ENCODE data around the gene JARID2. TPM values are rescaled to one million over a fixed set of nuclear protein-coding genes. Genes with fewer than 3 reads are reported as not detected.
A peak's percentile ranks its signal among the peaks of the same experiment; 100 is the strongest.

JARID2 gene
- total and polyA plus RNA-seq, 7 donors: 1.8 to 7.8 (median 6.1) TPM

DNA sequence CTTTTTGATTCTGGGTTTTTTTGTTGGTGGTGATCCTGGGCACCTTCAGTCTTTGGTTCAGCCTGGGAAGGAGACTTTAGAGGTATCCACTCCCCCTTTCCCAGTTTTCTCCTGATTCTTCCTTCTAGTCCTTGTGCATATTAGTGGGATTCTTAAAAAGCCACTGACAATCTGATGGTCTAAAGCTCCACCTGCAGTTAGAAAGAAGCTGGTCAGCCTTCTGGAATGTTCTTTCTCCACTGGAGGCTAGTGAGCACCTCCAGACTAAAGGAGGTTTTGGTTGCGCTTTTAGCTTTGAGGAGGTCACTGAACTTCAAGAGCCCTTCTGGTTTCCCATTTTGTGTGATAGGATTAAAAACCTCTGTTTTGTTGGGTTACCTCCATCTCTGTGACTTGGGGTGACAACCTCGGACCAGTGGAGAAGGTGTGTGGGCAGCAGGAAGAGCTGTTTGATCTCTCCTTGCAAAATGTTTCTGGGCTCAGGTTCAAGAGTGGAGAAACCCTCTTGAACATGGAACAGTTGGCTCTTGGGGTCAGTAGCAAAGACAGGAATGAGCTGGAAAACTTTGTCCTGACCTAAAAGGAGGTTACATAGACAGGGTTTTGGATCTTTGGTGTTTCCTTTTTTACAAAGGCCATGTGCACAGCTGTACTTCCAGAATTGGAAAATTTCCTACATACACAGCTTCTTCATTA, 29.0 kb downstream of the JARID2 start:
- no peaks in the 10 kb centered on the region for H3K27me3 ChIP-seq
- intact Hi-C loops (cut with DNase I): no loop called here
- no peaks in the 10 kb centered on the region for H3K9me3 ChIP-seq
- H3K4me3 ChIP-seq: no peak overlapping the region
- H3K4me1 ChIP-seq: peaks cover 0 to 40% (median 36%) of the 10 kb centered on the region in 4 donors
- no peak for DNase-seq
- WGBS, 2 donors: 86 to 91% methylated on average over 2 of the region's 2 CpGs
- no peak overlapping the region for H3K27ac ChIP-seq
- H3K36me3 ChIP-seq: no peaks in the 10 kb centered on the region
- peak in 1 of 4 donors; percentile 8 for TF ChIP-seq POLR2AphosphoS5 (IDR thresholded peaks at IDR 0.05)
- TF ChIP-seq POLR2A (IDR thresholded peaks at IDR 0.05): no peak
- TF ChIP-seq, protein P1, sequence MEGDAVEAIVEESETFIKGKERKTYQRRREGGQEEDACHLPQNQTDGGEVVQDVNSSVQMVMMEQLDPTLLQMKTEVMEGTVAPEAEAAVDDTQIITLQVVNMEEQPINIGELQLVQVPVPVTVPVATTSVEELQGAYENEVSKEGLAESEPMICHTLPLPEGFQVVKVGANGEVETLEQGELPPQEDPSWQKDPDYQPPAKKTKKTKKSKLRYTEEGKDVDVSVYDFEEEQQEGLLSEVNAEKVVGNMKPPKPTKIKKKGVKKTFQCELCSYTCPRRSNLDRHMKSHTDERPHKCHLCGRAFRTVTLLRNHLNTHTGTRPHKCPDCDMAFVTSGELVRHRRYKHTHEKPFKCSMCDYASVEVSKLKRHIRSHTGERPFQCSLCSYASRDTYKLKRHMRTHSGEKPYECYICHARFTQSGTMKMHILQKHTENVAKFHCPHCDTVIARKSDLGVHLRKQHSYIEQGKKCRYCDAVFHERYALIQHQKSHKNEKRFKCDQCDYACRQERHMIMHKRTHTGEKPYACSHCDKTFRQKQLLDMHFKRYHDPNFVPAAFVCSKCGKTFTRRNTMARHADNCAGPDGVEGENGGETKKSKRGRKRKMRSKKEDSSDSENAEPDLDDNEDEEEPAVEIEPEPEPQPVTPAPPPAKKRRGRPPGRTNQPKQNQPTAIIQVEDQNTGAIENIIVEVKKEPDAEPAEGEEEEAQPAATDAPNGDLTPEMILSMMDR (IDR thresholded peaks at IDR 0.05): peak in 1 of 4 experiments; percentile 7

DNA sequence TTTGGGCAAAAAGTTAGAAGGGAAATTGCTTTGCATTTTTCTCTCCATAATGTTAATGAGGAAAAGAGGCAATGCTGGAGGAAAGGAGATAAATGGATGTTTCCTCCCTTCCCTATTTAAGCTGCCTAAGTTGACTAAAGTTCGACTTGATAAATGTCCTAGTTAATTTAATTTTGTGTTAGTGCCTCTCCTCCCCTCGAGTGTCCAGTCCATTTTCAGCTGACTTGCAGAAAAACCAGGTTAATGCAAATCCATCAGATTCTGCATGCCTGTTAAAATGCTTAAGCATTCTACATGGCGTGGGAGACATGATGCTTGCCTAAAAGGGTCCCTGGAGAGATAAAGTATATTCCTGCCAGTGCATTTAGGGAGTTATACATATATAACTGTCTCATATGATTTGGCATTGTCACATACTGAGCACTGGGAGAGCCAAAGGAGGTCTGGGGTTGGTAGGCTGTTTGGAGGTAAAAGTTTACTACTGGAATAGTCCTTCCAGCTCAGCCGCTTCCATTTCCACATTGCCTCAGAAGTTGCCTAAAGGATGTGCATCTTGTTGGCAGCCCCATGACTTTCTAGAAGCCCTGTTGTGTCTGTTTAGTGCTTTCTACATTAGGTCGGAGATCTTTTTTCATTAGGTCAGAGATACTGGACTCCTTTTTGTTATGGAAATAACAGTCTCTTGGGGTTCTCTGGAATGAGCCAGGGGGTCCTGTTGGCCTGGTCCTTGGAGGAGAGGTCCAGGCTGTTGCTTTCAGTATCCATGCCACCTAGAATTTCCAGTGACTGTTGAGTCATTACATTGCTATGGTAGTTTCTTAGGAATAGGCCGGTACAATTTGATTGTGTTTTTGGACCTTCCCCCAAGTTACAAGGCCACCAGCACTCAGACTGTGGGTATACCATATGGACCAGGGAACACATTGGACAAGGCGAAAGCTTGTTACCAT, 30.4 kb downstream of the JARID2 start:
- intact Hi-C loops (cut with DNase I): no loop called here
- 86 to 87% methylated on average over 7 of the region's 7 CpGs for WGBS, 2 donors
- peaks cover 0 to 49% (median 46%) of the 10 kb centered on the region in 4 donors for H3K4me1 ChIP-seq

DNA sequence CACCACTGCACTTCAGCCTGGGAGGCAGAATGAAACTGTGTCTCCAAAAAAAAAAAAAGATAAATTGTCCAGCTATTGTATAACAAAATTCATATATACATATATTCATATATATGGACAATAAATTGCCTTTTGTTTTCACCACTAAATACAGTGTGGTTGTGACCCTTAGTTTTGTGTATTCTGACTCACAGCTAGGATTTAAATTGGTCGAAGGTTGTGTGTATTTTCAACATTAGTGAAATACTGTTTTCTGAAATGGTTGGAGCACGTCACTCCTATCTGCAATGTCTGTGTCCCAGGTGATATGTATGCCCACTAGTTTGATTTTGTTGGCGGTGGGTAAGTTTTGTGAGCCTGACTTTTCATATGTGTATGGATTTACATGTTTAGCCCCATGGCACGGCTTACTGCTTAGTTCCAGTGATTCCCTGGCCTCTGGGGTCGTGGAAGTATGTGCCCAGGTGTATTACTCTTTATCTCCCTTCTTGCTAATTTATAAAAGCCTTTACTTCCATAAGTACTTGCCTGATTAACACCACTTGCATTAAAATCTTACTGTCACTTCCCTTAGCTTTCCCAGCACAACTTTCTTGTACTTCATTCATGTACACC, 33.3 kb downstream of the JARID2 start:
- DNase-seq: no peak
- no peak overlapping the region for H3K27ac ChIP-seq
- no peak for TF ChIP-seq POLR2A (IDR thresholded peaks at IDR 0.05)
- TF ChIP-seq, protein P1 (IDR thresholded peaks at IDR 0.05): no peak
- no peak for TF ChIP-seq POLR2AphosphoS5 (IDR thresholded peaks at IDR 0.05)
- TF ChIP-seq EP300 (IDR thresholded peaks at IDR 0.05): no peak
- H3K4me3 ChIP-seq: no peak overlapping the region
- no peaks in the 10 kb centered on the region for H3K36me3 ChIP-seq
- no peaks in the 10 kb centered on the region for H3K9me3 ChIP-seq
- intact Hi-C loops (cut with DNase I): no loop called here
- H3K27me3 ChIP-seq: no peaks in the 10 kb centered on the region
- H3K4me1 ChIP-seq: peaks cover 0 to 60% (median 57%) of the 10 kb centered on the region in 4 donors
- 23 to 69% methylated on average over 5 of the region's 5 CpGs for WGBS, 2 donors

More for the DNA sequence above, 30.4 kb downstream of the JARID2 start:
- H3K27me3 ChIP-seq: no peaks in the 10 kb centered on the region
- no peak overlapping the region for H3K4me3 ChIP-seq
- no peaks in the 10 kb centered on the region for H3K36me3 ChIP-seq
- no peak for DNase-seq
- no peaks in the 10 kb centered on the region for H3K9me3 ChIP-seq
- TF ChIP-seq EP300 (IDR thresholded peaks at IDR 0.05) (no peak), POLR2A (IDR thresholded peaks at IDR 0.05) (no peak), POLR2AphosphoS5 (IDR thresholded peaks at IDR 0.05) (no peak)
- TF ChIP-seq, protein P1 (IDR thresholded peaks at IDR 0.05): no peak
- no peak overlapping the region for H3K27ac ChIP-seq

DNA sequence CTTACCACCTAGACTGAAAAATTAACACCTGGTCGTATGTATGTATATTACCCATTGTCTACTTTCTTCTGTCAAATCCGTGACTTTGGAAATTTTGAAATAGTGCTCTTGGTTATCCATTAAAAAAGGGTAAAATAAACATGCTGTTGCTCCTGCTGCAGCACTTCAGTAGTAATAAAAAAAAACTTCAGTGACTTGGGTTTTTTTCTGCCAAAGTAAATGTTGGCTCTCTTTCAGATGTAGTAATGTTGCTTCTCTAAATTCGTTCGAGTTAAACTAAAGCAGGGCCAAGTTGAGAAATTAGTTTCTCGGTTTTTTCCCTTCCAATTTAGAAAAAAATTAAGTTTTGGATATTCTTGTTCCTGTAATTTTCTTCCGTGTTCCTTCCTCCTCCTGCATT, 34.2 kb downstream of the JARID2 start:
- intact Hi-C loops (cut with DNase I): no loop called here
- Histone ChIP-seq H3K27ac (no peak overlapping the region), H3K4me3 (no peak overlapping the region), H3K9me3 (no peaks in the 10 kb centered on the region), H3K36me3 (no peaks in the 10 kb centered on the region), H3K4me1 (peaks cover 0 to 60% (median 58%) of the 10 kb centered on the region in 4 donors), H3K27me3 (no peaks in the 10 kb centered on the region)
- DNase-seq: no peak
- TF ChIP-seq POLR2A (IDR thresholded peaks at IDR 0.05) (no peak), POLR2AphosphoS5 (IDR thresholded peaks at IDR 0.05) (peak in 1 of 4 donors; percentile 42)
- 5 to 28% methylated on average over 6 of the region's 6 CpGs for WGBS, 2 donors

DNA sequence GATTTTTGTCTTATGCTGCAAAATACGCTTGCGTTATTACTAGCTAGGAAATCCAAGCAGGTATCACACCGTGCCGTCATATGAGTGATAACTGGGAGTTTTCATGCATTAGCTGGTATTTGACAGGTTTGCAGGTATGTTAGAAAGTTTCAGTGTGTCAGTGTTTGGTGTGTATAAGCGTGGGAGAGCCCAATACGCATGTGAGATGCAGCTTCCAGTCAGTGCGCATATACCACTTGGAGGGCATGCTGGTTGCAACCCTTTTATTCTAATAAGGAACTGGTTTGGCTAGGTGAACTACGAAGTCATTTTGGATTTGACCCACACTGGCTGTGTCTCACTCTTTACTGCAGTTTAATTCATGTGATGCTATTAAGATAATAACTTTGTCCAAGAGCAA, 35.1 kb downstream of the JARID2 start:
- Histone ChIP-seq H3K4me3 (no peak overlapping the region), H3K27me3 (no peaks in the 10 kb centered on the region), H3K9me3 (no peaks in the 10 kb centered on the region), H3K4me1 (peaks cover 0 to 61% (median 54%) of the 10 kb centered on the region in 4 donors), H3K36me3 (no peaks in the 10 kb centered on the region), H3K27ac (no peak overlapping the region)
- intact Hi-C loops (cut with DNase I): no loop called here
- no peak for TF ChIP-seq POLR2A (IDR thresholded peaks at IDR 0.05)
- TF ChIP-seq, protein P1 (IDR thresholded peaks at IDR 0.05): no peak
- no peak for TF ChIP-seq POLR2AphosphoS5 (IDR thresholded peaks at IDR 0.05)
- no peak for TF ChIP-seq EP300 (IDR thresholded peaks at IDR 0.05)
- 89 to 91% methylated on average over 8 of the region's 8 CpGs for WGBS, 2 donors
- no peak for DNase-seq

Data from sigmoid colon (tissue), 7 donors.